ENCODE measurements around the gene RBKS.

RBKS gene

GRCh38 chr2:27829791-27830190, 60.4 kb downstream of the RBKS start:
- no peak for DNase-seq

- DNase-seq = no peak
These were observed 61.9 kb downstream of the RBKS start for GRCh38 chr2:27828305-27828704.

GRCh38 chr2:27824401-27824800, 65.8 kb downstream of the RBKS start:
- DNase-seq = no peak

- DNase-seq = no peak
These were observed 66.6 kb downstream of the RBKS start for GRCh38 chr2:27823569-27823968.

GRCh38 chr2:27823135-27823534, 67.1 kb downstream of the RBKS start:
- no peak for DNase-seq

GRCh38 chr2:27822049-27822448, 68.1 kb downstream of the RBKS start:
- DNase-seq = no peak

- no peak for DNase-seq
These were observed 74.2 kb downstream of the RBKS start for GRCh38 chr2:27815860-27816438.

GRCh38 chr2:27814758-27815157, 75.4 kb downstream of the RBKS start:
- DNase-seq = no peak

- no peak for DNase-seq
These were observed 78.4 kb downstream of the RBKS start for GRCh38 chr2:27811768-27812167.

- DNase-seq = no peak
These were observed 79.7 kb downstream of the RBKS start for GRCh38 chr2:27810455-27810854.

GRCh38 chr2:27809761-27810241, 80.4 kb downstream of the RBKS start:
- DNase-seq = no peak

GRCh38 chr2:27808984-27809383, 81.2 kb downstream of the RBKS start:
- DNase-seq = no peak

GRCh38 chr2:27808418-27808817, 81.8 kb downstream of the RBKS start:
- no peak for DNase-seq

- no peak for DNase-seq
These were observed 82.7 kb downstream of the RBKS start for GRCh38 chr2:27807476-27807875.

GRCh38 chr2:27806311-27807059, 83.7 kb downstream of the RBKS start:
- no peak for DNase-seq

GRCh38 chr2:27805180-27805579, 85.0 kb downstream of the RBKS start:
- no peak for DNase-seq

- DNase-seq = no peak
These were observed 86.0 kb downstream of the RBKS start for GRCh38 chr2:27804146-27804545.

- DNase-seq = no peak
These were observed 87.1 kb downstream of the RBKS start for GRCh38 chr2:27803046-27803445.

GRCh38 chr2:27802547-27802946, 87.6 kb downstream of the RBKS start:
- no peak for DNase-seq

GRCh38 chr2:27800856-27801255, 89.3 kb downstream of the RBKS start:
- no peak for DNase-seq

GRCh38 chr2:27799646-27800010, 90.6 kb downstream of the RBKS start:
- no peak for DNase-seq

GRCh38 chr2:27798948-27799645, 91.1 kb downstream of the RBKS start:
- no peak for DNase-seq

- DNase-seq = no peak
These were observed 91.7 kb downstream of the RBKS start for GRCh38 chr2:27798486-27798885.

- no peak for DNase-seq
These were observed 92.3 kb downstream of the RBKS start for GRCh38 chr2:27797841-27798240.
